WERI-Rb-1 (cell line): ENCODE data around the gene CBL.

Experiments used
- DNase-seq: peaks from one replicate; pipeline ENCODE4 v3.0.0-alpha.2; 2020
- H3K27ac ChIP-seq: fragments of 250-450 bp; sonication (Bioruptor Pico); 2 replicates; pipeline ENCODE4 v1.5.1; 2020; ENCODE audit warnings: mild to moderate bottlenecking, moderate library complexity
- H3K27me3 ChIP-seq: fragments of 250-450 bp; sonication (Bioruptor Pico); 2 replicates; pipeline ENCODE4 v1.5.1; 2021; ENCODE audit warnings: mild to moderate bottlenecking, low read depth, moderate library complexity; ENCODE audit not compliant: insufficient read depth, severe bottlenecking
- H3K36me3 ChIP-seq: fragments of 250-450 bp; sonication (Bioruptor Pico); 2 replicates; pipeline ENCODE4 v1.5.1; 2020; ENCODE audit warnings: mild to moderate bottlenecking, moderate library complexity
- H3K4me3 ChIP-seq: 2 replicates; pipeline ENCODE4 v1.5.1; 2011; ENCODE audit warnings: low read depth, mild to moderate bottlenecking, control low read depth, low read length
- H3K9me3 ChIP-seq: fragments of 250-450 bp; sonication (Bioruptor Pico); 2 replicates; pipeline ENCODE4 v1.5.1; 2021; ENCODE audit warnings: mild to moderate bottlenecking, moderate library complexity; ENCODE audit not compliant: severe bottlenecking
- TF ChIP-seq, protein P1 (sequence below): IDR thresholded peaks from 2 replicates; pipeline ENCODE4 v1.5.1; 2011; ENCODE audit warnings: low read depth, mild to moderate bottlenecking, control low read depth, inconsistent platforms, low read length

The CBL gene

DNA sequence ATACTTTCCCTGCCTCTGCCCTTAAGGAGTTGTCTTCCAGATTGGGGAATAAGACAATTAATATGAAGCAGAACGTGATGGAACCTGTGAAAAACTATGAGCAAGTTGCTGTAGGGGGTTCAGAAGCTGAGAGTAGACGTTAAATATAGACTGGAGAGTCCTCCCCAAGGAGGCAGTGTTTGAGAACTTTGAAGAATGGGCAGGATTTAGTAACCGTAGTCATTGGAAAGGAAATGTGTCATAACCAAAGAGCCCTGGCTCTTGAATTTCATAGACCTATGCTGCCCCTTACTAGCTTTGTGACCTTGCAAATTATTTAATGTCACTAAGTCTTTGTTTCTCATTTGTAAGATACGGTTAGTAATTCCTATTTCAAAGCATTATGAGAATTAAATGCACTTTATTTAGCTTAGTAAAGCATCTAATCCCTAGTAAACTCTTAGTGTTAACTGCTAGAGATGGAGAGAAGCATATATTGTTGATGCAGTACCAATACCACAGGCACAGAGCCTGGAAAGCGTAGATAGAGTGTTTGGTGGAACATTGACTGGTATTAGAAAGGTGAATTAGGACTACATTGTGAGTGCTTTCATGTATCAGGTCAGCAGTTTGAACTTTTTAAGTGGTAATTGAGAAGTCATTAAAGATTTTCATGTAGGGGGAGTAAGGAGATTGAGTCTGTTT, 56.7 kb downstream of the CBL start:
- no peak for DNase-seq
- Histone ChIP-seq H3K27me3 (no peaks in the 10 kb centered on the region), H3K9me3 (no peaks in the 10 kb centered on the region), H3K27ac (no peak overlapping the region), H3K4me3 (no peak overlapping the region), H3K36me3 (no peaks in the 10 kb centered on the region)
- TF ChIP-seq, protein P1, sequence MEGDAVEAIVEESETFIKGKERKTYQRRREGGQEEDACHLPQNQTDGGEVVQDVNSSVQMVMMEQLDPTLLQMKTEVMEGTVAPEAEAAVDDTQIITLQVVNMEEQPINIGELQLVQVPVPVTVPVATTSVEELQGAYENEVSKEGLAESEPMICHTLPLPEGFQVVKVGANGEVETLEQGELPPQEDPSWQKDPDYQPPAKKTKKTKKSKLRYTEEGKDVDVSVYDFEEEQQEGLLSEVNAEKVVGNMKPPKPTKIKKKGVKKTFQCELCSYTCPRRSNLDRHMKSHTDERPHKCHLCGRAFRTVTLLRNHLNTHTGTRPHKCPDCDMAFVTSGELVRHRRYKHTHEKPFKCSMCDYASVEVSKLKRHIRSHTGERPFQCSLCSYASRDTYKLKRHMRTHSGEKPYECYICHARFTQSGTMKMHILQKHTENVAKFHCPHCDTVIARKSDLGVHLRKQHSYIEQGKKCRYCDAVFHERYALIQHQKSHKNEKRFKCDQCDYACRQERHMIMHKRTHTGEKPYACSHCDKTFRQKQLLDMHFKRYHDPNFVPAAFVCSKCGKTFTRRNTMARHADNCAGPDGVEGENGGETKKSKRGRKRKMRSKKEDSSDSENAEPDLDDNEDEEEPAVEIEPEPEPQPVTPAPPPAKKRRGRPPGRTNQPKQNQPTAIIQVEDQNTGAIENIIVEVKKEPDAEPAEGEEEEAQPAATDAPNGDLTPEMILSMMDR, result no peak

- no peak for DNase-seq
- TF ChIP-seq, protein P1, result no peak
- H3K27me3 ChIP-seq, result no peaks in the 10 kb centered on the region
- no peak overlapping the region for H3K4me3 ChIP-seq
- no peak overlapping the region for H3K27ac ChIP-seq
- no peaks in the 10 kb centered on the region for H3K36me3 ChIP-seq
- no peaks in the 10 kb centered on the region for H3K9me3 ChIP-seq
These were observed 57.3 kb downstream of the CBL start for GRCh38 chr11:119263352-119263940.

- TF ChIP-seq, protein P1, result no peak
- Histone ChIP-seq H3K27me3 (no peaks in the 10 kb centered on the region), H3K36me3 (no peaks in the 10 kb centered on the region), H3K4me3 (no peak overlapping the region), H3K9me3 (no peaks in the 10 kb centered on the region), H3K27ac (no peak overlapping the region)
- no peak for DNase-seq
These were observed 59.9 kb downstream of the CBL start for GRCh38 chr11:119266063-119266462.

GRCh38 chr11:119266517-119267255, 60.5 kb downstream of the CBL start:
- TF ChIP-seq, protein P1, result no peak
- H3K9me3 ChIP-seq, result no peaks in the 10 kb centered on the region

DNA sequence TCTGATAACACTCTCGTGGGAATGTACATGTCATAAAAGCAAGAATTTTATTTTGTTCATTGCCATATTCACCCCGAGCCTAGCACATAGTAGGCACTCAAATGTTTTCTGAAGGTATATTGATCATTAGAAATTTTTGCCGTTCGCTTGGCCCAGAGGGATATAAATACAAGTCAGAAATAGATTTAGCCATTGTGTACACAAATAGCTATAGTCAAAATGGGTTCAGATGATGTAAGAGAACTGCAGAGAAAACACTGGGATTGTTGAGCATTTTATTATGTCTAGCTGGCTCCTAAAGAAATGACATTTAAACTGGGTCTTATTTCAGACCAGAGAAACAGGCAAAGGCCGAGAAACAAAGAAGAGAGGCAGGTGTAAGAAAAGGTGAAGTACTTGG, 61.5 kb downstream of the CBL start:
- Histone ChIP-seq H3K4me3 (no peak overlapping the region), H3K27me3 (no peaks in the 10 kb centered on the region), H3K36me3 (peaks cover 3% of the 10 kb centered on the region; the same call in 1 of the 2 replicates), H3K27ac (no peak overlapping the region), H3K9me3 (no peaks in the 10 kb centered on the region)
- TF ChIP-seq, protein P1, result no peak
- no peak for DNase-seq

More at GRCh38 chr11:119266517-119267255, 60.5 kb downstream of the CBL start:
- Histone ChIP-seq H3K36me3 (no peaks in the 10 kb centered on the region), H3K27me3 (no peaks in the 10 kb centered on the region), H3K4me3 (no peak overlapping the region), H3K27ac (no peak overlapping the region)
- DNase-seq, result no peak
